Karpas-422 (cell line): ENCODE measurements around the gene EVI5L. TPM values are rescaled to one million over a fixed set of nuclear protein-coding genes. Genes with fewer than 3 reads are reported as not detected.

Experiments
- DNase-seq: peaks from one replicate; pipeline ENCODE4 v3.0.0-alpha.2; 2015
- H2AFZ ChIP-seq: fragments of 200-600 bp; sonication (generic); 2 replicates; pipeline ENCODE4 v1.6.1; 2014; ENCODE audit warnings: antibody characterized with exemption, low read length, mixed read lengths
- H3K27ac ChIP-seq: fragments of 200-600 bp; sonication (generic); 2 replicates; pipeline ENCODE4 v1.5.1; 2014; ENCODE audit warnings: mild to moderate bottlenecking, low read length, moderate library complexity
- H3K27me3 ChIP-seq: fragments of 200-600 bp; sonication (generic); 2 replicates; pipeline ENCODE4 v1.6.1; 2014; ENCODE audit warnings: low read length, mixed read lengths
- H3K36me3 ChIP-seq: fragments of 200-600 bp; sonication (generic); 2 replicates; pipeline ENCODE4 v1.6.1; 2014; ENCODE audit warnings: low read length, mixed read lengths; ENCODE audit not compliant: insufficient read depth
- H3K4me1 ChIP-seq: fragments of 200-600 bp; sonication (generic); 2 replicates; pipeline ENCODE4 v1.6.1; 2014; ENCODE audit warnings: mild to moderate bottlenecking, low read length, mixed read lengths
- H3K4me2 ChIP-seq: fragments of 200-600 bp; sonication (generic); 2 replicates; pipeline ENCODE4 v1.6.1; 2014; ENCODE audit warnings: low read length, low read depth, mild to moderate bottlenecking; ENCODE audit not compliant: poor library complexity, severe bottlenecking
- H3K4me3 ChIP-seq: fragments of 200-600 bp; sonication (generic); 2 replicates; pipeline ENCODE4 v1.5.1; 2014; ENCODE audit warnings: mild to moderate bottlenecking, antibody characterized with exemption, low read length, mixed read lengths
- H3K79me2 ChIP-seq: fragments of 200-600 bp; sonication (generic); 2 replicates; pipeline ENCODE4 v1.6.1; 2014; ENCODE audit warnings: mild to moderate bottlenecking, low read length, mixed read lengths
- H3K9ac ChIP-seq: fragments of 200-600 bp; sonication (generic); 2 replicates; pipeline ENCODE4 v1.6.0; 2014; ENCODE audit warnings: low read length
- H3K9me2 ChIP-seq: fragments of 200-600 bp; sonication (generic), shearing (Covaris generic); replicated peaks from 2 replicates; pipeline ENCODE4 v1.6.0; 2014; ENCODE audit warnings: mild to moderate bottlenecking, low read length, moderate library complexity; ENCODE audit not compliant: insufficient read depth
- H3K9me3 ChIP-seq: fragments of 300-700, 200-600 bp; sonication (generic); 2 replicates; pipeline ENCODE4 v1.6.1; 2014; ENCODE audit warnings: low read length, mixed read lengths
- H4K20me1 ChIP-seq: fragments of 200-600 bp; sonication (generic); 2 replicates; pipeline ENCODE4 v1.6.1; 2014; ENCODE audit warnings: mild to moderate bottlenecking, antibody characterized with exemption, low read length, low read depth; ENCODE audit not compliant: insufficient read depth
- total RNA-seq: library from RNA; depleted of rRNA; stranded (reverse); fragments of >200 nt; shearing (Covaris generic); gene quantifications from 2 replicates; pipeline ENCODE4 v1.2.3, GENCODE V29; 2014; ENCODE audit warnings: low replicate concordance; rRNA removed

The EVI5L gene
- total RNA-seq = 6.0 and 8.9 TPM in 2 replicates

DNA sequence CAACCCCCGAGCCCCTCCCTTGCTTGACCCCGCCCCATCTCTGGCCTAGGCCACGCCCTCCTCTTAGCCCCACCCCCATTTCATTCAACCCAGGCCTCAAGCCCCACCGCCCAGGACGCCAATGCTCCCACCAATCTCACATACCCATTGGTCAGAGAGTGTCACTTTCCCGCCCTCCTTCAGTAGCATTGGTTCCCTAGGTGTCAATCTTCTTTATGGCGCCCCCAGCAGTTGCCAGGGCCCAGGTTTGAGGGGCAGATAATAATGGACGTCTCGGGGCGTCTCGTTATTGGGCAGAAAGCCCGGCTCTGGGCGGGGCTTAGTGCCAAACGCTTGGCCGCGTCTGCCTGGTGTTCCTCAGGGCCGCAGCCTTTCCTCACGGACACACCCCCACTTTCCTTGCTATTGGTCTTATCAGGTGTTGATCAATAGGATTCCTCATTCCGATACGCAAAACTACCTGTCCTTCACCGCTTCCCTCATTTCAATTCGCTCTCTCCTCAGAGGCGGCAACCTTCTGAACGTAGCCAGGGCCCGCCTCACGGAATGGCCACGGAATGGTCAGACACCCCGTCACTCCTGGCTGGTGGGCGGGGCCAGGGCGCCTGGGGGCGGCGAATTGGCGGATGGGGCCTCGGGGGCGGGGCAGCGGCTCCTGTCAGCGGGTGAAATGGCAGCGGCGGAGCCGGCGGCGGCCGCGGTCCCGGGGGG is at the start of gene EVI5L:
Gene EVI5L, plus strand, starts transcription at position 658 of the 711 bp plus-strand sequence. CDS start 16,325 bp downstream, outside the sequence.
- peak within 1 kb of the TSS; percentile 79 for H3K9ac ChIP-seq
- H4K20me1 ChIP-seq = peaks cover 7% of the 10 kb centered on the region; the same call in 1 of the 2 replicates
- H2AFZ ChIP-seq = no peak within 1 kb of the TSS
- no peak within 1 kb of the TSS for H3K27ac ChIP-seq
- no peaks in the 10 kb centered on the region for H3K9me2 ChIP-seq
- peaks cover 6% of the 10 kb centered on the region for H3K4me1 ChIP-seq
- H3K79me2 ChIP-seq = no peaks in the 10 kb centered on the region
- peak within 1 kb of the TSS; percentile 69 for H3K4me2 ChIP-seq
- peak within 1 kb of the TSS; percentile 72 for H3K4me3 ChIP-seq
- DNase-seq = peak; percentile 99
- no peaks in the 10 kb centered on the region for H3K27me3 ChIP-seq
- H3K36me3 ChIP-seq = no peaks in the 10 kb centered on the region
- H3K9me3 ChIP-seq = no peaks in the 10 kb centered on the region

DNA sequence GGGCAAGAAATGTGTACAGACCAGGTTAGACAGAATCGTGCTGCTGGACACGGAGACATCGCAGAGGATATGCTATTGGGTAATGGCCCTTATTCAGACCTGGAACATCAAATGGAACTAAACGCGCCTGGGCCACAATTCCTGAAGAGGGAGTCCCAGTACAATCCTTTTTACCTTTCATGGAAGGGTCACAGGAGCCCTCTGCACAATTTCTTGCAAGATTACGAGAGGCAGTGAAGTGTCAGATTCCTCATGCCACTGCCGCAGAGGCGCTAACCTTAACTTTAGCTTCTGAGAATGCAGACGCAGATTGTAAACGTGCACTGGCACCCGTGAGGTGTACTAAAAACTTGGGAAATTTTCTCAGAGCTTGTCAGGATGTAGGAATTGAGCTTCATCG is 48.9 kb upstream of the EVI5L start:
- H3K9me2 ChIP-seq = no peaks in the 10 kb centered on the region
- H3K9me3 ChIP-seq = 0 out of 2 replicates have a peak, but pooled peaks cover 2% of the 10 kb centered on the region
- H3K79me2 ChIP-seq = no peaks in the 10 kb centered on the region

DNA sequence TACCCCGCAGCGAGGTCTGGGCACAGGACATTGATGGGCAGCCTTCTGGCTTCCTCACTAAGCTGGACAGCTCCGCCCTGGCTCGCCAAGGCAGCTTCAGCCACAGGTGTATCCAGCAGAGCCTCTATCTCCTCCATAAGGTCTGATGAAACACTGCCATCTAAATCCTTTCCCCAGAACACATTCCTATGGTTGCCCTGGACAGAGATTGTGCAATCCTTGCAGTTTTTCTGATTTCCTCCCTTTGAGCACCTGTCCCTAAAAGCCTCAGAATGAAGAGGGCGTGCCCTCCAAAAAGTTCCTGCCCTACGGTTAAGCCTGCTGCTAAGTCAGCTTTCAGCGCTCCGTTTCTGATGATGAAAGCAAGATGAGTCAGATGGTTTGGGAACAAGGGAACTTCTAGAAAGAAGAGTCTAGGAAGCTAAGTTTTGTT is 46.0 kb upstream of the EVI5L start:
- Histone ChIP-seq H3K27me3 (no peaks in the 10 kb centered on the region), H3K27ac (no peak overlapping the region), H3K9me2 (no peaks in the 10 kb centered on the region), H3K4me2 (no peak overlapping the region), H3K4me3 (no peak overlapping the region), H4K20me1 (no peaks in the 10 kb centered on the region), H3K79me2 (no peaks in the 10 kb centered on the region), H3K9ac (no peak overlapping the region), H3K4me1 (no peaks in the 10 kb centered on the region), H2AFZ (no peak overlapping the region), H3K9me3 (0 out of 2 replicates have a peak, but pooled peaks cover 2% of the 10 kb centered on the region), H3K36me3 (no peaks in the 10 kb centered on the region)
- no peak for DNase-seq

More for the DNA sequence above, 48.9 kb upstream of the EVI5L start:
- Histone ChIP-seq H2AFZ (no peak overlapping the region), H3K36me3 (no peaks in the 10 kb centered on the region), H3K4me3 (no peak overlapping the region), H3K4me2 (no peak overlapping the region), H4K20me1 (no peaks in the 10 kb centered on the region), H3K9ac (no peak overlapping the region), H3K27ac (no peak overlapping the region), H3K27me3 (no peaks in the 10 kb centered on the region), H3K4me1 (no peaks in the 10 kb centered on the region)
- no peak for DNase-seq

DNA sequence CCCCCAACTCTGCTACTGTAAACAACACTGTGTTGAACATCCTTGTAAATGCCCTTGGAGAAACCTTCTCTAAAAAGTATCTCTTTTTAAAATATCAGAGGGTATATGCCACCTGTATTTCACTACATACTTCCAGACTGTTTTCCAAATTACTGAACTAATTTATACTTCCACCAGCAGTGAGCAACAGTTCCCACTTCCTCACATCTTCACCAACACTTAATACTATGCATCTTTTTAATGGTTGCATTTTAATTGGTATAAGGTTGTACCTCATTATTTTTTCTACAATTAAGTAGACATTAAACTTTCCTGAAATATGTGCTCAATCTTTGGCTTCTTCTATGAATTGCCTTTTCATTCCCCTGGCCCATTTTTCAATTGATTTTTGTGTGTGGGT is 45.2 kb upstream of the EVI5L start:
- Histone ChIP-seq H3K9ac (no peak overlapping the region), H3K4me3 (no peak overlapping the region), H3K79me2 (no peaks in the 10 kb centered on the region), H3K4me2 (no peak overlapping the region), H3K9me2 (no peaks in the 10 kb centered on the region), H4K20me1 (no peaks in the 10 kb centered on the region), H2AFZ (no peak overlapping the region), H3K4me1 (no peaks in the 10 kb centered on the region), H3K36me3 (no peaks in the 10 kb centered on the region), H3K9me3 (0 out of 2 replicates have a peak, but pooled peaks cover 2% of the 10 kb centered on the region), H3K27me3 (no peaks in the 10 kb centered on the region), H3K27ac (no peak overlapping the region)
- DNase-seq = no peak

DNA sequence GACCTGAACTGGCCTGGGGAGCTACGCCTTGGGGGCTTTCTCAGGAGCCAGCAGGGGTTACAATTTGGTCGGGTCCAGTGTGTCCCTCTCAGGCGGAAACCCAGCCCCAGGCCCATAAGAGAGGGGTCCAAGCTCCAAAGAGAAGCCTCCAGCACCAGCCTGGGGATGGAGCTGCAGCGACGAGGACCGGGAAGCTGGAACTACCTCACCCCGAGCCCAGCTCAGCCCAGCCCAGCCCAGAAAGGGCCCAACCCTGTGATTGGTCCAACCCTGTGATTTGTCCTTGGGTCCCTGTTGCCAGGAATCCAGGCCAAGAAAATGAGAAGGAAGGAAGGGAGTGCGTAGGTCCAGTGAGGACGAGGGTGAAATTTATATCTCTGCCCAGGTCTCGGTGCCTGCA is 42.9 kb upstream of the EVI5L start:
- Histone ChIP-seq H3K4me1 (no peaks in the 10 kb centered on the region), H3K27ac (no peak overlapping the region), H2AFZ (no peak overlapping the region), H4K20me1 (no peaks in the 10 kb centered on the region), H3K36me3 (no peaks in the 10 kb centered on the region), H3K4me3 (no peak overlapping the region), H3K27me3 (no peaks in the 10 kb centered on the region), H3K9me3 (0 out of 2 replicates have a peak, but pooled peaks cover 2% of the 10 kb centered on the region), H3K4me2 (no peak overlapping the region), H3K9ac (no peak overlapping the region), H3K9me2 (no peaks in the 10 kb centered on the region), H3K79me2 (no peaks in the 10 kb centered on the region)
- DNase-seq = no peak

DNA sequence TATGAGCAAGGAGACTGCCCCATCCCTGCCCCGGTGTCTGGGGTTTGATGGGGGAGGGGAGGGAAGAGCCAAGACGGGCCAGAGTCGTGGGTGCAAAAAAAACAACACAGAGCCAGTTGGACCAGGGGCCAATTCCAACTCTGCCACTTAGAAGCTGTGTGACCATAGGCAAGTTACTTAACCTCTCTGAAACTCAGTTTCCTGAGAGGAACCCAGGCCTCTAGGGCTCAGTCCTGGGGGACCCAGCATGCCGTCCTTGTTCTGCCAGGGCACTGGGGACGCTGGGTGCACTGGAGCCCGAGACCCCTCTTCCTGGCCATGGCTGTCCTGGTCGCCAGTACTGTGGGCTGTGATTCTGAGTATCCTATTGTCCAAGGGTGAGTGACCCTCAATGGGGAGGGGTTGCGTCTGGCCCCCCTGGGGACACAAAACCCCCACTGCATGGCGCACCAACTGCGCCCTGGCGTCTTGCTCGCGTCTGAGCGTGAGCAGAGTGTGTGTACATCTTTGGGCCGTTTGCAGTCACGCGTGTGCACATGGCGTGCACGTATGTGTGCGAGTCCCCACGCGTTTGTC is 42.3 kb upstream of the EVI5L start:
- Histone ChIP-seq H3K4me2 (no peak overlapping the region), H3K27ac (no peak overlapping the region), H3K4me1 (no peaks in the 10 kb centered on the region), H3K9me2 (no peaks in the 10 kb centered on the region), H3K9ac (no peak overlapping the region), H3K36me3 (no peaks in the 10 kb centered on the region), H4K20me1 (no peaks in the 10 kb centered on the region), H3K79me2 (no peaks in the 10 kb centered on the region), H3K27me3 (no peaks in the 10 kb centered on the region), H3K9me3 (0 out of 2 replicates have a peak, but pooled peaks cover 2% of the 10 kb centered on the region), H3K4me3 (no peak overlapping the region), H2AFZ (no peak overlapping the region)
- no peak for DNase-seq

DNA sequence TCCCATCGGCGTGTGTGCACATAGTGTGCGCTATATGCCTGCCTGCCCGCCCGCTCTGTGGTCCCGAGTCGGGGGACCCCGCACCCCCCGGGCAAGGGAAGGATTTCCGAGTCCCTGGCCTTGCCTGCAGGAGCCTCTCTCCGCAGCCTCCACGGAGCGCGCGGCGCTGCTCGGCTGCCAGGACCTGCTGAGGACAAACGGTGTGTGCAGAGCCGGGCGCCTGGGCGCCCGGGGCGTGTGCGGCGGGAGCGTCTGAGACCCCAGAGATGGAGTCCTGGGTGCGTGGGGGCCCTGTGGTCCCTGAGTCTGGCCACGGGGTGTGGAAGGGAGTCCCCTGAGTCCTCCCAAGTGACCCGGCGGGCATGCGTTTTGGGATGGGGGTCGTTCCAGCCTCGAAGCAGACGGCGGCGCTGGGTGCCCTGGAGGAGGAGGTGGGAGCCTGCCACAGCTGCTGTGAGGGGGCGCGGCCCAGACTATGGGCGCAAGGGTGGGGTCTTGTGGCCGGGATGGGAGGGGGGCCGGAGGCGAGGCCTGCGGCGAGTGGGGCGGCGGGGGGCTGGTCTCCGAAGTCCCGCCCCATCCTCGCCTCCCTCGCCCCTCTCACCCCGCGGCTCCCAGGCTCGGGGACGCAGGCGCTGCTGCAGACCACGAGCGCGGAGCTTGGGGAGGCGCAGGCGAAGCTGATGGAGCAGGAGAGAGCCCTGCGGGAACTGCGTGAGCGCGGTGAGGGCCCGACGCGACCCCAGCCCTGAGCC is 41.7 kb upstream of the EVI5L start:
- Histone ChIP-seq H3K9me3 (0 out of 2 replicates have a peak, but pooled peaks cover 2% of the 10 kb centered on the region), H3K4me1 (no peaks in the 10 kb centered on the region), H2AFZ (no peak overlapping the region), H3K79me2 (no peaks in the 10 kb centered on the region), H3K9ac (no peak overlapping the region), H3K4me3 (no peak overlapping the region), H4K20me1 (no peaks in the 10 kb centered on the region), H3K27me3 (no peaks in the 10 kb centered on the region), H3K9me2 (no peaks in the 10 kb centered on the region), H3K4me2 (no peak overlapping the region), H3K27ac (no peak overlapping the region), H3K36me3 (no peaks in the 10 kb centered on the region)
- no peak for DNase-seq

DNA sequence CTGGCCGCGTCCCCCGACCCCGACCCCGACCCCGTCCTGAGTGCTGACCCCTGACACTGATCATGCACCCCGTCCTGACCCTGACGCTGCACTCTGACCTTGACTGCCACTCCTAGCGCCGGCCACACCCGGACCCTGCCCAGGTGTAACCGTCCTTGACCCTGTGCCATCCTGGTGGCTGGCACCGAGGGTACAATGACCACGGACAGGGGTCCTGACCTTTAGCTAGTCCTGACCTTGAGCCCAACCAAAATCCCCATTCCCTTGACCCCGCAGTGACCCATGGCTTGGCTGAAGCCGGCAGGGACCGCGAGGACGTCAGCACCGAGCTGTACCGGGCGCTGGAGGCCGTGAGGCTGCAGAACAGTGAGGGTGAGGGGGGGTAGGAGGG is 41.1 kb upstream of the EVI5L start:
- H3K36me3 ChIP-seq = no peaks in the 10 kb centered on the region
- H3K9me3 ChIP-seq = 0 out of 2 replicates have a peak, but pooled peaks cover 2% of the 10 kb centered on the region
- H3K9ac ChIP-seq = no peak overlapping the region
- no peaks in the 10 kb centered on the region for H3K79me2 ChIP-seq
- no peak overlapping the region for H3K4me3 ChIP-seq
- H3K4me2 ChIP-seq = no peak overlapping the region
- no peaks in the 10 kb centered on the region for H4K20me1 ChIP-seq
- no peaks in the 10 kb centered on the region for H3K27me3 ChIP-seq
- no peak for DNase-seq
- H2AFZ ChIP-seq = no peak overlapping the region
- H3K27ac ChIP-seq = no peak overlapping the region
- H3K9me2 ChIP-seq = no peaks in the 10 kb centered on the region
- H3K4me1 ChIP-seq = no peaks in the 10 kb centered on the region
